Loucy (cell line): ENCODE results near the gene STK25.

Source experiments
- H2AFZ ChIP-seq: fragments of 200-600 bp; sonication (generic); 2 replicates; pipeline ENCODE4 v1.6.0; 2016; ENCODE audit warnings: antibody characterized with exemption, mild to moderate bottlenecking, low read length, moderate library complexity
- H3F3A ChIP-seq: fragments of 200-600 bp; 2 replicates; pipeline ENCODE4 v1.6.0; 2016; ENCODE audit warnings: antibody characterized with exemption, low read depth, mild to moderate bottlenecking
- H3K27me3 ChIP-seq: fragments of 200-600 bp; sonication (generic); 2 replicates; pipeline ENCODE4 v1.6.1; 2014; ENCODE audit warnings: low read length, mild to moderate bottlenecking; ENCODE audit not compliant: insufficient read depth, poor library complexity, severe bottlenecking
- H3K36me3 ChIP-seq: fragments of 200-600 bp; sonication (generic); 2 replicates; pipeline ENCODE4 v1.6.1; 2016; ENCODE audit warnings: low read length; ENCODE audit not compliant: insufficient read depth
- H3K4me1 ChIP-seq: fragments of 200-600 bp; sonication (generic); 2 replicates; pipeline ENCODE4 v1.5.1; 2014; ENCODE audit warnings: low read length, mild to moderate bottlenecking; ENCODE audit not compliant: insufficient read depth, poor library complexity, severe bottlenecking
- H3K4me2 ChIP-seq: fragments of 200-600 bp; sonication (generic); 2 replicates; pipeline ENCODE4 v1.6.0; 2014; ENCODE audit warnings: antibody characterized with exemption, low read length, low read depth, mild to moderate bottlenecking; ENCODE audit not compliant: poor library complexity, severe bottlenecking
- H3K4me3 ChIP-seq: fragments of 200-600 bp; sonication (generic); 2 replicates; pipeline ENCODE4 v1.5.1; 2014; ENCODE audit warnings: low read length, mild to moderate bottlenecking, mixed read lengths; ENCODE audit not compliant: poor library complexity, severe bottlenecking
- H3K79me2 ChIP-seq: fragments of 200-600 bp; sonication (generic); 2 replicates; pipeline ENCODE4 v1.6.1; 2014; ENCODE audit warnings: low read length; ENCODE audit not compliant: insufficient read depth
- H3K9ac ChIP-seq: fragments of 200-600 bp; sonication (generic); 2 replicates; pipeline ENCODE4 v1.6.0; 2014; ENCODE audit warnings: mild to moderate bottlenecking, low read depth, low read length, moderate library complexity; ENCODE audit not compliant: poor library complexity, severe bottlenecking
- H3K9me2 ChIP-seq: fragments of 200-600 bp; sonication (generic); replicated peaks from 2 replicates; pipeline ENCODE4 v1.6.1; 2016; ENCODE audit warnings: low read depth, low read length, mixed read lengths
- H3K9me3 ChIP-seq: fragments of 200-600 bp; sonication (generic); 2 replicates; pipeline ENCODE4 v1.6.1; 2014; ENCODE audit warnings: mild to moderate bottlenecking, antibody characterized with exemption, low read length, low read depth; ENCODE audit not compliant: insufficient read depth
- H4K20me1 ChIP-seq: fragments of 200-600 bp; sonication (generic); 2 replicates; pipeline ENCODE4 v1.6.0; 2014; ENCODE audit warnings: antibody characterized with exemption, low read length, mild to moderate bottlenecking; ENCODE audit not compliant: insufficient read depth, poor library complexity, severe bottlenecking
- CTCF ChIP-seq: fragments of 200-600 bp; sonication (generic); conservative IDR thresholded peaks from 2 replicates; pipeline ENCODE4 v1.5.1; 2014; ENCODE audit warnings: mild to moderate bottlenecking, antibody characterized with exemption, low read length
- EZH2phosphoT487 ChIP-seq: fragments of 200-600 bp; IDR thresholded peaks from 2 replicates; pipeline ENCODE4 v1.6.1; 2018; ENCODE audit warnings: antibody characterized with exemption, mild to moderate bottlenecking, moderate library complexity, borderline replicate concordance

STK25 gene

GRCh38 chr2:241468476-241468781 lies 40.0 kb downstream of the STK25 start:
- Histone ChIP-seq H3K36me3 (no peaks in the 10 kb centered on the region), H2AFZ (no peak overlapping the region), H3K9ac (no peak overlapping the region), H3K4me1 (no peaks in the 10 kb centered on the region), H3K4me3 (no peak overlapping the region), H3K9me3 (no peaks in the 10 kb centered on the region), H3F3A (no peaks in the 10 kb centered on the region), H3K79me2 (no peaks in the 10 kb centered on the region), H3K9me2 (no peaks in the 10 kb centered on the region), H3K27me3 (no peaks in the 10 kb centered on the region), H3K4me2 (no peak overlapping the region), H4K20me1 (no peaks in the 10 kb centered on the region)
- TF ChIP-seq EZH2phosphoT487 (no peak), CTCF (no peak)

- no peak overlapping the region for H3K9ac ChIP-seq
- H3K4me1 ChIP-seq, result no peaks in the 10 kb centered on the region
- no peaks in the 10 kb centered on the region for H3K36me3 ChIP-seq
- no peak overlapping the region for H2AFZ ChIP-seq
- no peaks in the 10 kb centered on the region for H3K27me3 ChIP-seq
- H3K9me3 ChIP-seq, result no peaks in the 10 kb centered on the region
- H4K20me1 ChIP-seq, result no peaks in the 10 kb centered on the region
- no peaks in the 10 kb centered on the region for H3F3A ChIP-seq
- no peak overlapping the region for H3K4me3 ChIP-seq
- TF ChIP-seq CTCF (no peak), EZH2phosphoT487 (no peak)
- H3K4me2 ChIP-seq, result no peak overlapping the region
- H3K79me2 ChIP-seq, result no peaks in the 10 kb centered on the region
- H3K9me2 ChIP-seq, result no peaks in the 10 kb centered on the region
Observed at GRCh38 chr2:241467777-241468475, 40.5 kb downstream of the STK25 start.

GRCh38 chr2:241466230-241466629 lies 42.2 kb downstream of the STK25 start:
- Histone ChIP-seq H3F3A (no peaks in the 10 kb centered on the region), H3K4me1 (no peaks in the 10 kb centered on the region), H3K9me2 (no peaks in the 10 kb centered on the region), H3K27me3 (no peaks in the 10 kb centered on the region), H3K36me3 (no peaks in the 10 kb centered on the region), H3K4me2 (no peak overlapping the region), H3K9ac (no peak overlapping the region), H2AFZ (no peak overlapping the region), H3K4me3 (no peak overlapping the region), H3K79me2 (no peaks in the 10 kb centered on the region), H4K20me1 (no peaks in the 10 kb centered on the region), H3K9me3 (no peaks in the 10 kb centered on the region)
- TF ChIP-seq EZH2phosphoT487 (no peak), CTCF (no peak)
